Dedifferentiated amniotic fluid mesenchymal stem cell (primary cell): ENCODE data around the gene TSPAN3.

ENCODE experiments used
- DNase-seq: peaks from one replicate; pipeline ENCODE4 v3.0.0-alpha.2; 2016; ENCODE audit errors: extremely low spot score

TSPAN3 gene

DNA sequence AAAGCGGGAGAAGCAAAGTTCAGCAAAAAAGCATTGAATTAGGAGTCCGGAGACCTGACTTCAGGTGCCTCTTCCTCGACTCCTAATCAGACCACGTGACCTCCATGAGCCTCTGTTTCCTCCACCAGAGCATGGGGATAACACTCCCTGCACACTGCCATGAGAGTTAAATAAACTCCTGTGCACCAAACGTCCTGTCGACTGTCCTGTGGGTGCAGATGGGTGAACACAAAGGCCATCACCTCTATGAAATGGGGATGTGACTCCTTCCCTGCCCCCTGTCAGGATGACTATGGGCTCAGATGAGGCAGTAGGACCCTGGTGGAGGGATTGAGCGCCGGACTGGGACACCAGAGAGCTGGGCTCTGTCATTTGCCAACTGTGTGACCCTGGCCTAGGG, 13.5 kb upstream of the TSPAN3 start:
- DNase-seq: no peak

DNA sequence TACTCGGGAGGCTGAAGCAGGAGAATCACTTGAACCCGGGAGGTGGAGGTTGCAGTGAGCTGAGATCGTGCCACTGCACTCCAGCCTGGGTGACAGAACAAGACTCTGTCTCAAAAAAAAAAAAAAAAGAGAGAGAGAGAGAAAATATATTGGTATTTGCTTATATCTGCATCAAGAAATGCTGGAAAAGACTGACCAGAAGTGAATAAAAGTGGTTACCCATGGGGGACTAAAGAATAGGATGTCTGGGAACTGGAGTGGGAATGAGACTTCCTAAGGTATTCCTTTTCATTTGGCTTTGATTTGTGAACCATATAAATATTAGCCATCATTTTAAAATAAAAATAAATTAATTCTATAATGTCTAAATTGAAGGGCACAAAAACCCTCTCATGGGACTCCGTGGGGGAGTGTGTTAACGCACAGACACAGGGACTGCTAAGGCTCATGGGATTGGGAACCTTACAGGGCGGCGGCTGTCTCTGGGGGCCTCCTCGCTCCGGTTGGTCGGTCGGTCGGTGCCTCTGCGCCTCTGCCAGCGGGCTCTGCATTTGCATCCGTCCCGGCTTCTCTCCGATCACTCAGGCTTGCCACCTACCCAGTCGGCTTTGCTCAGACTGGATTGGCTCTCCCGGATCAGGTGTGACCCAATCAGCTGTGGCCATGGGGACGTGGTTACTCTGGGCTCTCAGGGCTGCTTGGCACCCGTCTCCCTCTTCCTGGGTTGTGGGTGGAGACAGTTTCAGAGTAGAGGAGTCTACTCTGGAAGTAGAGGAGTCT, 12.7 kb upstream of the TSPAN3 start:
- DNase-seq: no peak

DNA sequence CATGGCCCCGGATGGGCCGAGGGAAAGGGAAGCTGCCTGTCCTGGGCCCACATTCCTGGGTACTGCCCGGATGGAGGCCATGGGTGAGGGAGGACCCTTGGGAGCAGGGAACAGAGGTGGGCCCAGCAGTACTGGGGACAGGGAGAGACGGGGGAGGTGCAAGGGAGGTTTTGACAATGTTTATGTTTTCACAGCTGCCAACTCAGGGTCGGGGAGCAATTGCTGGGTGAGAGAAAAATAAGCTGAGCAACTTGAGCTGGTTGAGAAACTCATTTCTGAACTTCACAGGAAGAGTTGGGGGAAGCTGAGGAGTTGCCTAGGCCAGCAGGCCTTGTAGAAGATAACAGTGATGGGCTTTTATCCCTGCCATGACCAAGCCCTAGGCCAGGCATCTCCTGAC, 11.1 kb upstream of the TSPAN3 start:
- DNase-seq: no peak

DNA sequence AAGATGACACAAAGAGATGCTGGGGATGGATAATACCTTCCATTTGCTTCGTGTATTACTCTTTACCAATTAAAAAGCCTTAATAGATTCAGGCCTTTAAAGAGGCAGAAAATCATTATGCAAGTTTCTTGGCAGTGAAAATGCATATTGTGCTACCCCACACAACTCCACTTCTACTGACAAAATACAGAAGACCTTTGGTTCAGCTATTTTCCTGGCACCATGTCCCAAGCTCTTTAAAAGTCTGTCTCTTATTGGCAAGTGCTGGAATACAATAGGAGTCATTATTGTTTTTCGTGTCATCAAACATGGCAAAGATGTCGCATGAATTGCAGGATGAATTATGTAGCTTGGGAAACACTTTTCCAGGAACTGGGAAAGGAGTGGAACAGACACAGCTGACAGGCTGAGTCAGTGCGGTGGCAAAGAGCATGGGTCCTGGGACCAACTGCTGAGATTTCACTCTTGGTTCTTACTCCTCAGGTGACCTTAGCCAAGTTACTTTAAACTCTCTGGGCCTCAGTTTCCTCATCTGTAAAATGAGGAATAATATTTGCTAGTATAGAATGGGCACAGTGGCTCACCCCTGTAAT, 5.5 kb upstream of the TSPAN3 start:
- DNase-seq: no peak

DNA sequence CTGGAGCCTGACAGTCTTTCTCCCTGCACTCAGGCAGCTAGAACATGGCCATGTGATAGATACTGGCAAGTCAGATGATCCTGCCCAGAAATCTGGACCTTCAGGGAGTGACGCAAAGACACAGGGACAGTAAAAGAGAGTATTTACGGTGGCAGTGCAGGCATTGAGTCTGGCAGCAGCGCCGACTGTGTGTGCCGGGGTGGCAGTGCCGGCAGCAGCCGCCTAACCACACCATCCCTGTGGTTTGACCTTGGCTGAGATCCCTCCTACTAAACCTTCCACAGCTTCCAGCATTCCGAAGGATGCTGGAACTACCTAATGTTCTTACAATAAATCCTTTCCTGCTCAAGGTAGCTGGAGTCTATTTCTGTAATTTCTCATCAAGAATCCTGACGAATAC, 4.6 kb upstream of the TSPAN3 start:
- DNase-seq: no peak

DNA sequence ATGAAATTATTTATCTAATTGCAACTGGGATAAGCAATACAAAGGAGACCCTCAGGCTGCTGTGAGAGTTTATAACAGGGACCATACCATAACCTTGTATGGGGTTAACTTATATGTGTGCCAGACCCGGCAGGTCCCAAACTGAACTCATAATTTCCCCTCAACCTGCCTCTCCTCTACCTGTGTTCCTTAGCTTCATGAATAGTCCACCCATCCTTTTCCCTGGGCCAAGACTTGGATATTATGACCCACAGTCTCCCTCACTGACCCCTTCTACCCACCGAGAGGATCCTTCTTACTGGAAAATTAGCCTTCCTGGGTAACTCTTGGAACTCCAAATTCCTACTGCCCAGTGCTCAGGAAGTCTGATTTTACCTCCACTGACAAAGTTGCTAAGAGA, 3.4 kb upstream of the TSPAN3 start:
- DNase-seq: no peak

DNA sequence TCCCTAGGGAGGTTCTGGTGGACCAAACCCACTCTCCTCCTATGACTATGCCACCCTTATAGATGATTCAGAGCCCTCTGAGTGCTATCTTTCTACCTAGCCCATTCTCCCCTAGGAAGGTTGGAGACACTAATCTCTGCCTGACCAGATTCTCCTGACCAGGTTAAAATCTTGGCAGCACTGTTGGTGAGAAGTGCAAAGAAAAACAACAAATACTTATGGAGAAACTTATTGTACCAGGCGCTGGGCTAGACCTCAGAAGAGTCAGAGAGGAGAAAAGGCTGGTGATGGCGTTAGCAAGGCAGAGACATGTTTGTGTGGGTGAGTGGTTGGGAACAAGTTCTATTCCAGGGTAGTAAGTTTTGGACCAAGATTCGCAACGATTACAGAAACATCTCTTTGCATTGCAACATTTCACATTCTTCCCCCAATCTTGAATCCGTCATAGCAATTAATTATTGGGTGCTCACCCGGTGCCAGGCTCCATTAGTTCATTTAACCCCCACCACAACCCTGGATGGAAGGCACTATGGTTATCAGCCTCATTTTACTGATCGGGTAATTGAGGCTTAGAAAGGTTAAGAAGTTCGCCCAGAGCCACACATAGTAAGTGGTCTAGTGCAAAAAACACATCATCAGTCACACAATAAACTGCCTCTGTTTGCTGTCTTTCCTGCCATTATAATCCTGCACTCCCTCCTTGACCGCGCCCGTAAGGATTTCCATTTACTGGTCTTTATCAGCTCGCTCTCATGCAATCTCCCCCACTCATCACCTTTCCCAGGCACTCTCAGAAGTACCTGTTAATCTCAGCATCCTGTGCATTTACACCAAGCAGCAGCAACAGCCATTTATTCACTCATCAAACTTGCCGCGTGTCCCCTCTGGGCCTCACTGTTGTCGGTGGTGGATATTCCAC, 655 bp upstream of the TSPAN3 start:
- no peak for DNase-seq

DNA sequence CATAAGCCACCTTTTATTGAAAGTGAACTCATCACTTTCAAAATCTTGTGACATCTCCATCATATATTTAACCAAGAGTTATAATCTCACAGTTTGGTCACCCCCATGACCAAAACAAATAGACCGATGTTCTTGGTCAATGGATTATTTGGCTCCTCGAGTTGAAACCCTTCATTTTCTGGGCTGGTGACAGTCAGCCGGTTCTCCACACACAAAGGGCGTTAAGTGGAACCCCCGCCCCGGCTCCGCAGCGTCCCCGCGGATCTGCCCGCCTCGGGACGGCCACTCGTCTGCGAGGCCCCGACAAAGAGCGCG, 772 bp downstream of the TSPAN3 start:
- DNase-seq: no peak

DNA sequence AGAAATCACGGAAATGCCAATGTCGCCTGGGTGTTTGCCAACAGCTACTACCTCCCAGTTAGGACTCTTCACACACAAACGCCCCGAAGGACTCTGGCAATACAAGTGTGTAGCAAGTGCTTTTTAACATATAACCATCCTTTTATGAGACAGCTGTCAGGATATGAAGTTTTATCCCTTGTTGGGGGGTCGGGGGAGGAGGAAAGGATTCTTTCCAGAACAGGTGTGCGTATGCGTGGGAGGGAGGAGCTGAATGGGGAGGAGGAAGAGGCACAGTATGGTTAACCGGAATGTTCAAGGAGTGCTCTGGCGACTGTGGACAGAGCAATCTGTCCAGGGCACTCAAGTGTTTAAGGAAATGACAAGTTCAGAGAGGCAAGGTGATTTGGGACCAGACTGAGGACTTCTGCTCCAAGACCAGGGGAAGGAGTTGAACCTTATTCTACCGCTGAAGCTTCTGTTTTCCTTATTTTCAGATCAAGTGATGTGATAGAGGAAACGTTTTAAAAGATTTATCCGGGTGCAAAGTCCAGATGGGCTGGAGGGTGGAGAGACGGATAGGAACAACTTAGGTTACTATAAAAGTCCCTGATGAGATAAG, 1.3 kb downstream of the TSPAN3 start:
- no peak for DNase-seq

DNA sequence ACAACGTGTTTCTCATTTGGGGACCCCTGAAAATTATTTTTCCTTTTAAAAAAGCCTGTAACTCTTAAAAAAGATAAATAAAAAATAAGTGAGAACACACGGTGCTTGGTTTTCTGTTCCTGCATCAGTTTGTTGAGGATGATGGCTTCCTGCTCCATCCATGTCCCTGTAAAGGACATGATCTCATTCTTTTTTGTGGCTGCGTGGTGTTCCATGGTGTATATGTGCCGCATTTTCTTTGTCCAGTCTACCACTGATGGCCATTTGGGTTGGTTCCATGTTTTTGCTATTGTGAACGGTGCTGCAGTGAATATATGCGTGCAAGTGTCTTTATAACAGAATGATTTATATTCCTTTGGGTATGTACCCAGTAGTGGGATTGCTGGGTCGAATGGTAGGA, 2.3 kb downstream of the TSPAN3 start:
- DNase-seq: no peak

DNA sequence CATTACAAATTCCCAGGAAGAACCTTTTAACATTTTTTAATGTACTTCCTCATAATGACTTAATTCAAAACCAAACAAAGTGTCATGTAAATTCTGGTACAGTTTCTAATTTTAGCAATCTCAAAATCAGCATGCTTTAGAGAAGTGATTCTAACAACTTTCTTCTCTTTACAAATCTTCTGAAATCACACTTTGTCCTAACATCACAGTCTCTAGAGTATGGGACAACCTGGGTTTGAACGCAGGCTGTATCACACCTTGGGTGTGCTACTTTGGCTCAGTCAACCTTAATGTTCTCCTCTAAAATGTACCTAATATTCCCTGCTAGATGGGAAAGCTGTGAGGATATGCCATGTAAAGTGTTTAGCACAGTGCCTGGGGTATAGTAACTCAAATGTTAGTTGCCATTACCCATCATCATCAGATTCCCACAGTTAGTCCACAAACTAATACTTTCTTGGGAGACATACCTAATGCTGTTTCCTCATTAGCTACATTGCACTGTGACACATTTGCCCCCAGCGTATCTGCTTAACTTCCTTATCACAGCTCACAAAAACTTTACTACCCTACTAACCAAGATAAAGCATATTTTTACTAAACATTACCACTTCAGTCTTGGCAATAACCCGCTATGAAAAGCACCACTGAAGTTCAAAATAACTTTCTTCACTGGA, 3.1 kb downstream of the TSPAN3 start:
- DNase-seq: no peak

DNA sequence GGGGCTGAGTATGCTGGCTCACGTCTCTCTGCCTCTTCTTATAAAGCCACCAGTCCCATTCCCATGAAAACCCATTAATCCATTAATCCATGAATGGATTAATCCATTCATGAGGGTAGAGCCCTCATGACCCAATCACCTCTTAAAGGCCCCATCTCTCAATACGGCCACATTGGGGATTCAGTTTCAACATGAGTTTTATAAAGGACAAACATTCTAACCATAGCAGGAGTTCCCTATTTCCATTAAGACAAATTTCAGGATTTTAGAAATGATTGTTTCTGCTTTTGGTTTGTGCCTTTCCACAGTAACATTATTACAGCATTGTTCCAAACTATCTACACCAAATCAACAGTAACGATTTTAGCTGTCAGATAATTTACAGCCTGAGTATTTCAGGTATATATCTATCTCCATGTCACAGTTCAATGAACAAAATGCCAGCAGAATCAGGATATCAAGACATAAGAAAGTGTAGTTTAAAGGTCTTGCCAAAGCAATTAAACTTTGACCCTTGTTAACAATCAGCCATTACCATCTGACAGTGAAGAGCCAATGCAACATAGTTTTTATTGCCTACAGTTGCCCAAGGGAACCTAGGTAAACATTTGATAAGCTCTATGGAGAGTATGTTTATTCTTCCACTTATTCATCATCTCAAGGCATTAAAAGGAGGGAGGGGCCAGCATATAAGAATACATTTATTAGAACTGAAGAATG, 3.8 kb downstream of the TSPAN3 start:
- no peak for DNase-seq

DNA sequence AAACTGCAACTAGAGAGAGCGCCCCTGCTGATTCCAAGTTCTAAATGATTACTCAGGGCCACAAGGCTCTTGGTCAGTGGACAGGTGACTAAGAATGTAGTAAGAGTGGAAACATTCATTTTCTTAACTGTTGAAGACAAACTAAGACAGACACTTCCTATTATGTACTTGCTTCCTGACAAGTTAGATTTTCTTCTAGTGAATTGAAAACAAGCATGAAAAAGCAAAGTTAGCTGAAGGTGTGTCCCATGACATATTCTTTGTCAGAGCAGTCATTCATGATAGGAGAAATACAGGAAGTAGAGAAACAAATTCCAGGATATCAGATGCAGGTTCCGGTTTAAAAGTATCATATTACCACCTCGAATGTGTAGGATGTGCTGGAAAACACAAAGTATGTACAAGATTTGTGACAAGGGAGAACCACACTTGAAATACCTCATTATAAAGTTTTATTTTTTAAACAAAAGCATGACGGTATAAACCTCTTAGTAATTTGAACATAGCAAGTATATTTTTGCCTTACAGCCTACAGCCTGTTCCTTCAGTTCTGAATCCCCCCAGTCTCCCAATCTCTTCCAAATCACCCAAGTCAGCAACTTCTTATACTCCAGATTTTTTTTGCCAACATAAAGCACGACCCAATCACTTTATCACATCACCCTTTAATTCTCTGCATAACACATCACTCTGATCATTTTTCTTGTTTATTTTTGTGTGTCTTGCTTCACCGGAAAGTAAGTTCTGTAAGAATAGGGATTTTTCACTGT, 6.2 kb downstream of the TSPAN3 start:
- DNase-seq: no peak

DNA sequence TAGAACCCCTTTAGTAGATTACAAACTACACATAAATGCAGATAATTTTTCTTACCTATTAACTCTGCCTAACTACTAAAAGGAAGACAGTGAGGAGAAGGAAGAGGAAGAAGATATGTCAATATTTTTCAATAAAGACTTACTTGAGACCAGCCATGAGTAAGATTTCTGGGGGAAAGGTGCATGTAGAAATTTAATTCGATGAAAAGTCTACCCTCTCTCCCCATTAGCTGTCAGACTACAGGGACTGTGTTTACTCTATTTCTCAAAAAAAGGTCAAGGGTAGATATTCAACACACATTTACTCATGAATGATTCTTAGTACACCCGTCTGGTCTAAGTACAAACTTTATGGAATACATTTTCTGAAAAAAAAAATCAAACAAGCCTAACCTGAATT, 6.8 kb downstream of the TSPAN3 start:
- DNase-seq: no peak

DNA sequence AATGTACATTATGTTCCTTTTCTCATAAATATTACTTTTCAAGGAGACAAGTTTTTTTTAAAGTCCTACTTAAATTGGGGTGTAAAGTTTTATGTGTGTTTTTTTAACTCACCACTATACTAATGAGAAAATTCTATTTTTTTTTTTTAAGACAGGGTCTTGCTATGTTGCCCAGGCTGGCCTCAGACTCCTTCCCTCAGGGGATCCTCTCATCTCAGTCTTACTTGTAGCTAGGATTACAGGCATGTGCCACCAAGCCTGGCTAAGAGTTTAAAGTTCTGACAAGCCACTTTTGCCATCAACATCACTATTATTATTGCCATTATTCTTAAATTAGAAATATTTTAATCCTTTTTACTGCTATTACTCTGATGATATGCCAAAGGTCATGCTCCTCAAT, 7.7 kb downstream of the TSPAN3 start:
- no peak for DNase-seq

DNA sequence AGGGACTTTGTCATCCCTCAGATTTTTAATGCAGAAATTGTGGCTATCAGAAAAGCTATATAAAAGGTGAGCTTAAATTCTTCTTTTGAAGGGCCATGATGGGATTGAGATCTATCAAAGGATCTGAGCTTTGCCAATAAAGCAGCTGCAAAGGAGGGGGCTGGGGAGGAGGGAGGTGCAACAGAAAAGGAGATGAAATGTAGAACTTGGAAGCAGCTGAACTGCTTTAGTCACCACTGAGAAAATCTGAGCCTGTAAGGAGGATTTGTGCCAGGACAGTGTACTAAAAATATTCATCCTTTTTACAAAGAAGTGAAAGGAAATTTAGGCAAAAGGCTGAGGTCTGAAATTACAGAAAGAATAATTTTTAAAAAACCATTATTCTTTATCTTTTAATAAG, 10.4 kb downstream of the TSPAN3 start:
- DNase-seq: no peak

DNA sequence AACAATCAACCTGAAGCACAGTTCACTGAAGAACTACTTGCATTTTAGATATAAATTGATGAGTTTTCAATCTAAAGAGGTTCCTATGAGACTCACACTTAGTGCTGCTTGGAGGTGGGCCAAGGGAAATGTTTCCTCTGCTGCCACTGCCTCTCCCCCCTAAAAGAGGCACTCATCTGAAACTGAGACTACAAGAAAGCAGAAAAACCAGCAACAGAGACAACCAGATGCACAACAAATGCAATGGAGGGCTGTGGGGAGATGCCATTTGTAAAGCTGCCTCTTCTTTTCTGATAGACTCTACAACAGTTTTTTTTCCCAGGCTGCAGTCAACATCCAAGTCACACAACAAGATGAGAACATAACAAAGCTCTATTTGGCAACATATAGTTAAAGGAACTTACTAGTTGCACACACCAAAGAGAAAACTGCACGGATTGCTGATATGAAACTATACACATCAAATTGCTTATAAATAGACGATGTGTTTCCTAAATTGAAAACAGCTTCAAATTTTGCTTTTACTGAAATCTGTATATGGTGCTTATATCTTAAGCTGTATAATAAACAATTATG, 11.0 kb downstream of the TSPAN3 start:
- DNase-seq: peak; percentile 35

DNA sequence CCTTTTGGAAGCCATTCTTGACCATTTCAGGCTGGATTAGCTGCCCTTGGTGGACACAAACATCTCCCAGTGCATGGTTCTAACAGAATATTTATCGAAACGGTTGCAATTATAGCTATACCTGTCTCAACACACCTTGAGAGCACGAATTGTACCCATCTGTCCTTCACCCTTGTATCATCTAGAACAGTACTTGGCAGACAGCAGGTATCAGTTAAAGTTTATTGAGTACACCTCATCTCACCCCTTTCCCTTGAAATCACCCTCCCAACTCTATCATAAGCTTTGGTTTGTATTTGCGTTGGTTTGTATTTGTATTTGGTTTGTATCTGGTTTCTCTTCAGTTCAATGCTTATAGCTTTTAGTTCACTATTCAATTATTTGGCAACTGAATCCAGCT, 12.4 kb downstream of the TSPAN3 start:
- no peak for DNase-seq

DNA sequence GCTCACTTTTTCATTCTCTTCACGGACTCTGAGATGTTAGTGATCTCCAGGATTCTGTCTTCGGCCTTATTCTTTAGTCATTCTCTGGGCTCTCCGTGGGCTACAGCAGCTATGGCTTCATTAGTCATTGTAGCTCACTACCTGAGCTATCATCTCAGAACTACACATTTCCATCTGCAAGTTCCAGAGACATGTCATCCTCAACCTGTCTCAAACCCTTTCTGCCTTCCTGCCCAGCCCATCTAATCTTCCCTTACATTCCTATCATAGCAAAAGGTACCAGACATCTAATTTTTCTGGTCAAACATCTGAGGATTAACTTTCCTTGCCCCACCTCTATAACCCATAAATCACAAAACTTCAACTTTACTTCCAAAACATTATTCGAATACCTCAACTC, 13.2 kb downstream of the TSPAN3 start:
- DNase-seq: no peak

DNA sequence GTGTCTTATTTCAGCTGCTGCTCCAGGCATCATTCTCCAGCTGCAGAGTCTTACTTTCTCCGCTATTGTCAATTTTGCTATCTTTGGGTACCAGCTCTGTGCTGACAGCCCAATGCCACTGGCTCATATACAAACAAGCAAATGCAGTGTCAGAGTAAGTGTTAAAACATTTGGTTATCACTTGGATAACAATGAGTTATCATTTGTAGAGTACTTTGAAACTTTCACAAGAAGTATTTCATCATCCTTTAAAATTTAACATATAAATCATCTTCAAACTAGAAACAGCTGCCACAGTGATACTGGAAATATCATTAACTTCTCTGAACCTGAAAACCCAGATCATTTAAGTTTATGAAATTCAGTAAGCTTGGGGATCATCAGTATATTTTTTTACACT, 13.8 kb downstream of the TSPAN3 start:
- DNase-seq: no peak
